Fibroblast of peridontal ligament (primary cell): ENCODE results near the gene NME7.
A peak's percentile ranks its signal among the peaks of the same experiment; 100 is the strongest.
"Not testable (repeated sequence)": the region's sequence is repeated elsewhere in the genome, so short reads cannot be mapped to it uniquely, and the experiment has no call there.

Source experiments
- DNase-seq: peaks from one replicate; pipeline ENCODE4 v3.0.0-alpha.2; 2010; ENCODE audit errors: extremely low read depth

Gene NME7

GRCh38 chr1:169367686-169368405 lies at the start of gene NME7, which contains the start of gene BLZF1:
Gene NME7 (minus strand): TSS chr1:169367797. CDS start chr1:169367710, 87 bp downstream.
Gene BLZF1 (plus strand): TSS chr1:169368195. CDS start chr1:169369523, 1,328 bp downstream.
- DNase-seq, result peak; percentile 96

GRCh38 chr1:169414952-169415351 lies 47.4 kb upstream of the NME7 start:
- no peak for DNase-seq

- not testable (repeated sequence) for DNase-seq
These were observed 40.7 kb upstream of the NME7 start for GRCh38 chr1:169408340-169408739.

- not testable (repeated sequence) for DNase-seq
These were observed 35.0 kb upstream of the NME7 start for GRCh38 chr1:169402578-169402977.

GRCh38 chr1:169395955-169396354 lies 28.4 kb upstream of the NME7 start:
- no peak for DNase-seq

- no peak for DNase-seq
These were observed 24.8 kb upstream of the NME7 start for GRCh38 chr1:169392406-169392805.

- no peak for DNase-seq
These were observed 22.7 kb upstream of the NME7 start for GRCh38 chr1:169390303-169390702.

- DNase-seq, result no peak
These were observed 19.8 kb upstream of the NME7 start for GRCh38 chr1:169387399-169387798.

GRCh38 chr1:169383449-169383848 lies 15.9 kb upstream of the NME7 start:
- no peak for DNase-seq

GRCh38 chr1:169381162-169381561 lies 13.6 kb upstream of the NME7 start:
- DNase-seq, result no peak

- DNase-seq, result no peak
These were observed 3.8 kb upstream of the NME7 start for GRCh38 chr1:169371404-169371803.

GRCh38 chr1:169368406-169368769 lies 791 bp upstream of the NME7 start:
- no peak for DNase-seq

GRCh38 chr1:169367096-169367685 lies 406 bp downstream of the NME7 start:
- no peak for DNase-seq

- no peak for DNase-seq
These were observed 2.6 kb downstream of the NME7 start for GRCh38 chr1:169364948-169365347.

- peak; percentile 84 for DNase-seq
These were observed 4.4 kb downstream of the NME7 start for GRCh38 chr1:169363046-169363730.

- peak; percentile 72 for DNase-seq
These were observed 6.3 kb downstream of the NME7 start for GRCh38 chr1:169361281-169361680.

- no peak for DNase-seq
These were observed 7.2 kb downstream of the NME7 start for GRCh38 chr1:169360415-169360814.

GRCh38 chr1:169348383-169349036 lies 19.1 kb downstream of the NME7 start:
- DNase-seq, result peak; percentile 84

- DNase-seq, result no peak
These were observed 19.8 kb downstream of the NME7 start for GRCh38 chr1:169347688-169348382.

- no peak for DNase-seq
These were observed 21.5 kb downstream of the NME7 start for GRCh38 chr1:169346036-169346589.

GRCh38 chr1:169345511-169345910 lies 22.1 kb downstream of the NME7 start:
- no peak for DNase-seq
